Small intestine (tissue), 7 donors: ENCODE results near the gene MX1. TPM values are rescaled to one million over a fixed set of nuclear protein-coding genes. Genes with fewer than 3 reads are reported as not detected.

ENCODE experiments used
- DNase-seq, 2 donors: peaks; one replicate each; pipeline versions ENCODE4 v3.0.0 to v3.0.0-alpha.2; 2013
- FAIRE-seq: peaks from 2 replicates; lab custom pipeline; 2012; peaks lifted over from hg19 to GRCh38; lab: Jason Lieb, UNC
- H3K27ac ChIP-seq, 3 donors: one replicate each; pipeline ENCODE4 v1.5.1; 2013; ENCODE audit warnings: low read length in 2 of 3, mild to moderate bottlenecking in 2 of 3, control low read depth in 1 of 3, inconsistent platforms in 1 of 3, low read depth in 1 of 3, moderate library complexity in 1 of 3
- H3K27me3 ChIP-seq, 3 donors: one replicate each; pipeline ENCODE4 v1.6.1; 2013; ENCODE audit warnings: low read length in 3 of 3, inconsistent platforms in 1 of 3; ENCODE audit not compliant: control insufficient read depth in 3 of 3, insufficient read depth in 3 of 3
- H3K36me3 ChIP-seq, 3 donors: one replicate each; pipeline ENCODE4 v1.6.1; 2013; ENCODE audit warnings: low read length in 3 of 3, inconsistent platforms in 1 of 3, low read depth in 1 of 3, mild to moderate bottlenecking in 1 of 3, moderate library complexity in 1 of 3; ENCODE audit not compliant: control insufficient read depth in 3 of 3, insufficient read depth in 2 of 3
- H3K4me1 ChIP-seq, 3 donors: one replicate each; pipeline ENCODE4 v1.6.1; 2013; ENCODE audit warnings: low read length in 2 of 3, inconsistent platforms in 1 of 3, low read depth in 1 of 3, mild to moderate bottlenecking in 1 of 3, moderate library complexity in 1 of 3; ENCODE audit not compliant: control insufficient read depth in 3 of 3, insufficient read depth in 2 of 3
- H3K4me3 ChIP-seq, 3 donors: one replicate each; pipeline ENCODE4 v1.5.1; 2013; ENCODE audit warnings: low read length in 3 of 3, control low read depth in 1 of 3, inconsistent platforms in 1 of 3, low read depth in 1 of 3, mild to moderate bottlenecking in 1 of 3, moderate library complexity in 1 of 3
- H3K9me3 ChIP-seq, 2 donors: one replicate each; pipeline ENCODE4 v1.6.1; 2013; ENCODE audit warnings: low read depth in 1 of 2, low read length in 1 of 2; ENCODE audit not compliant: control insufficient read depth in 2 of 2, insufficient read depth in 1 of 2
- WGBS, 3 donors: extraction: QIAGEN DNeasy Blood & Tissue Kit; methylation state at CpG; one replicate each; pipeline ENCODE4 v1.1.7; 2013; 5-methylcytosine and 5-hydroxymethylcytosine counted together
- polyA plus RNA-seq, 4 donors: library from polyadenylated mRNA; stranded (reverse) in 3 of 4; unstranded in 1 of 4; fragments of 200-250 nt in 3 of 4; fragments of 120-200 nt in 1 of 4; gene quantifications; one replicate each; pipeline versions ENCODE4 v1.2.1 to v1.2.3, GENCODE V29; 2013
- donor health status: healthy with polysubstance abuse.
- donor health status: control.
- donor health status: control.
- donor health status: Bipolar disorder and iron deficiency.
- donor health status: healthy.

MX1 gene
- polyA plus RNA-seq, 4 donors: 14.6 to 64.9 (median 36.8) TPM

DNA sequence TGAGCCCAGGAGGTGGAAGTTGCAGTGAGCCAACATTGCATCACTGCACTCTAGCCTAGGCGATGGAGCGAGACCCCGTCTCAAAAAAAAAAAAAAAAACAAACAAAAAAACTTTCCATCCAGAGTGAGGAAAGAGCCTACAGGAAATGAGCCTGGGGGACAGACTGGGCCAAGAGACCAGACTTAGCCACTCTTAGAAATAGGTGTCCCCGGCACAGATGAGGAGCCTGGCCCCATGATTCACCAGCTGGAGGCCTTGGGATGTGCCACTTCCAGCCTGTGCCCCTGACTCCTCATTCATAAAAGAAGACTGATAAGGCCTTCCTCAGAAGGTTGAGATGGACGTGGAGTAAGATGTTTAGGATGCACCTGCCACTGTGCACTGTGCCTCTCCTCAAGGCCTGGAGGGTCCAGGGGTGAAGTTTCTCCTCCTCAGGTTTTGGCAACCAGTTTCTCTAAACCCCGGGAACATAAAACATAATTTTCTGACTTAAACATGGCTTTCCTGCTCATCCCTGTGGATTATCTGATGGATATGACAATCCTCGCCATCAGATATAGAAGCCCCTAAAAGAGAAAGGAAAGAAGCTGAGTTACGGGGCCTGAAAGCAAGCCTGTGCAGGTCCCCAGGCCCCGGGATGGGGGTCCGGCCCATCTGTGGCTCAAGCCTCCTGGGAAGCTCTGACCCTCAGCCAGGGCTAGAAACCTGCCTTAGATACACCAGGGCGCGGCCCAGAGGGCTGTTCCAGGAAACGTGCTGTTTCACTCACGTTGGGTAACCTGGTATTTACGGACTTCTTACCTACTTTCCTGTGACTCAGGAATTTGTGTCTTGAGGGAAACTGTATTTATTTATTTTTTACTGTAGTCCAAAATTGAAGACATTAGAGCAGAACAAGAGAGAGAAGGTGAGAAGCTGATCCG, 26.0 kb downstream of the MX1 start:
- Histone ChIP-seq H3K4me1 (no peaks in the 10 kb centered on the region), H3K27me3 (no peaks in the 10 kb centered on the region), H3K4me3 (no peak overlapping the region), H3K27ac (no peak overlapping the region), H3K36me3 (peaks cover 18 to 23% (median 19%) of the 10 kb centered on the region in 3 donors), H3K9me3 (no peaks in the 10 kb centered on the region)
- DNase-seq: no peak
- FAIRE-seq: no peak
- WGBS, 3 donors: 74 to 84% (median 82%) methylated on average over 16 of the region's 16 CpGs

DNA sequence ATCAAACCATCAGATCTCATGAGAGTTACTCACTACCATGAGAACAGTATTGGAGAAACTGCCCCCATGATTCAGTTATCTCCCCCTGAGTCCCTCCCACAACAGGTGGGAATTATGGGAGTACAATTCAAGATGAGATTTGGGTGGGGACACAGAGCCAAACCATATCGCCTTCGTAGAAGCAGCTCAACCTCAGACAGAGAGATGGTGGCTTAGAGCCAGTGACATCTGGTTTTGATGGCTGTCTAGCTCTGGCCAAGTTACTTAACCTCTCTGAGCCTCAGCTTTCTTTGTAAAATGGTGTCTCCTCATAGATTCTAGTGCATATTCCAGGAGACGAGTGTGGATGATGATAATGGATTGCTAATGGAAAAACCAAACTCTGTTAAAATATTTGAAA, 27.2 kb downstream of the MX1 start:
- Histone ChIP-seq H3K9me3 (no peaks in the 10 kb centered on the region), H3K4me3 (no peak overlapping the region), H3K36me3 (peaks cover 15 to 26% (median 18%) of the 10 kb centered on the region in 3 donors), H3K4me1 (no peaks in the 10 kb centered on the region), H3K27me3 (no peaks in the 10 kb centered on the region), H3K27ac (no peak overlapping the region)
- no peak for FAIRE-seq
- WGBS, 3 donors: 89 to 97% (median 95%) methylated on average over 3 of the region's 3 CpGs
- DNase-seq: no peak

DNA sequence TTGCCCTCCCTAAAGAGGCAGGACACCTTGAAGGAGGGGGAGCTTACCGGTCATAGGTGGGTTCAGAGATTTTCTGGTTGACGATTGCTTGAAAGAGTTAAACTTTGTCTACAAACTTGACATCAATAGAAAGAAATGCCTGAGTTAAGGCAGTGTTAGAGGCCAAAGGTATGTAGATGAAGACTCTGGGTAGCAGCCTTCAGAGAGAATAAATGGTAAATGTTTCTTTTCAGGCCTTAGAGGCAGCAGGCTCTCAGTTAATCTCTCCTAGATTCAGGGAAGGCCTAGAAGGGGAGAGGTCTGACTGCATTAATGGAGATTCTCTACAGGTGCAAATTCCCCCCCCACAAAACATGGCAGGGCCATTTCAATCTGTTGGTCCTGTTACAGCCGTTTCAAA, 27.7 kb downstream of the MX1 start:
- DNase-seq (no peak), FAIRE-seq (no peak)
- Histone ChIP-seq H3K27me3 (no peaks in the 10 kb centered on the region), H3K36me3 (peaks cover 18 to 29% (median 20%) of the 10 kb centered on the region in 3 donors), H3K27ac (no peak overlapping the region), H3K4me1 (no peaks in the 10 kb centered on the region), H3K4me3 (no peak overlapping the region), H3K9me3 (no peaks in the 10 kb centered on the region)
- WGBS, 3 donors: 59 to 71% (median 64%) methylated on average over 3 of the region's 3 CpGs

DNA sequence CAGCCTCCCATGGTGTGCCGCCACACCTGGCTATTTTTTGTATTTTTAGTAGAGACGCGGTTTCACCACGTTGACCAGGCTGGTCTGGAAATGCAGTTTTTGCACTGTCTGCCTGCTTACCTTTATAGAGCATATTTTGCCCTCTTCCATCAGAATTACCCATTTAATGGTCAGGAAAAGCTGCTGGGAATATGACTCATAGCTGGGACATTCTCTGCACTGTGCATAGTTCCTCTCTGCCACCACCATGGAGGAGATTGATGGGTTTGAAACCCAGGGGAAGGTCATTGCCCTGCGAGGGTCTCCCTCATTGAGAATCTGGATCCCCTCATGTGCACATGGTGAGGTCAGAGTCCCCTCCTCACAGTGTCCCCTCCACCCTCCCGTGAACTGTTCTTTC, 32.1 kb downstream of the MX1 start:
- H3K36me3 ChIP-seq: peaks cover 12 to 22% (median 15%) of the 10 kb centered on the region in 3 donors
- no peak overlapping the region for H3K4me3 ChIP-seq
- 89 to 94% (median 92%) methylated on average over 6 of the region's 6 CpGs for WGBS, 3 donors
- FAIRE-seq: no peak
- no peaks in the 10 kb centered on the region for H3K27me3 ChIP-seq
- no peak overlapping the region for H3K27ac ChIP-seq
- H3K4me1 ChIP-seq: peaks cover 0 to 6% (median 0%) of the 10 kb centered on the region in 3 donors
- H3K9me3 ChIP-seq: peaks cover 0 to 3% of the 10 kb centered on the region in 2 donors
- DNase-seq: no peak

DNA sequence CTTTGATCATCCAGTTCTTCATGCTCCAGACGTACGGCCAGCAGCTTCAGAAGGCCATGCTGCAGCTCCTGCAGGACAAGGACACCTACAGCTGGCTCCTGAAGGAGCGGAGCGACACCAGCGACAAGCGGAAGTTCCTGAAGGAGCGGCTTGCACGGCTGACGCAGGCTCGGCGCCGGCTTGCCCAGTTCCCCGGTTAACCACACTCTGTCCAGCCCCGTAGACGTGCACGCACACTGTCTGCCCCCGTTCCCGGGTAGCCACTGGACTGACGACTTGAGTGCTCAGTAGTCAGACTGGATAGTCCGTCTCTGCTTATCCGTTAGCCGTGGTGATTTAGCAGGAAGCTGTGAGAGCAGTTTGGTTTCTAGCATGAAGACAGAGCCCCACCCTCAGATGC, 32.5 kb downstream of the MX1 start:
- Histone ChIP-seq H3K4me1 (peaks cover 0 to 6% (median 0%) of the 10 kb centered on the region in 3 donors), H3K36me3 (peaks cover 11 to 20% (median 19%) of the 10 kb centered on the region in 3 donors), H3K9me3 (peaks cover 0 to 7% of the 10 kb centered on the region in 2 donors), H3K27me3 (no peaks in the 10 kb centered on the region), H3K4me3 (no peak overlapping the region), H3K27ac (no peak overlapping the region)
- FAIRE-seq (no peak), DNase-seq (no peak)
- WGBS, 3 donors: 93 to 95% (median 93%) methylated on average over 22 of the region's 22 CpGs

DNA sequence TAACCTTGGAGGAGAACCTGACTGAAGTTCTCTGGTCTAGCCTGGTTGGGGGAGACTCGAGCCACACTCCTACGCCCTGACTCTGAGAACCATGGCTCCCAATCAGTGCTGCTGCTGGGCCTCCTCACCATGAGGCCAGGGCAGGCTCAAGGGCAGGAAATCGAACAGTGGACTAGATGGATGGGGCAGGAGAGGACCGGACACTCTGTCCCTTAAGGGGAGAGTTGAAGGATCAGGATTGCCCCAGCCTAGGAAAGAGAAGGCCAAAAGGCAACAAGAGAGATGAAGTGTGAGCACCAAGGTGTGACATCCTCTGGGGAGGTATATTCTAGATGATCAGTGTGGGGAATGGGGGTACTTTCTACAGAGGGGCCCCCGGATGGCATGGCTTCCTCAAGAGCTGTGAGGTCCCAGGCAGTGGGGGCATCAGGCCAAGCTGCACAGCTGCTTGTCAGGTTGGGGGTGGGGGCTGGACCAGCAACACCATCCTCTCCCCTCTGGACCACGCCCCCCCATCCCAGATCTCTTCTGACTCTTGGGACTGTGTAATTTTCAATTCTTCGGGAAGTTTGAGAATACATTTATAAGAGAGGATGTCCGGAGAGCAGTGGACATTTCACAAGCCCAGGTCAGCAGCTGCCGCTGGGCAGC, 34.0 kb downstream of the MX1 start:
- H3K4me3 ChIP-seq: no peak overlapping the region
- no peaks in the 10 kb centered on the region for H3K27me3 ChIP-seq
- no peak for FAIRE-seq
- peaks cover 0 to 20% of the 10 kb centered on the region in 2 donors for H3K9me3 ChIP-seq
- DNase-seq: no peak
- no peak overlapping the region for H3K27ac ChIP-seq
- peaks cover 13 to 29% (median 16%) of the 10 kb centered on the region in 3 donors for H3K36me3 ChIP-seq
- H3K4me1 ChIP-seq: peaks cover 0 to 6% (median 0%) of the 10 kb centered on the region in 3 donors
- 76 to 83% (median 80%) methylated on average over 9 of the region's 9 CpGs for WGBS, 3 donors

DNA sequence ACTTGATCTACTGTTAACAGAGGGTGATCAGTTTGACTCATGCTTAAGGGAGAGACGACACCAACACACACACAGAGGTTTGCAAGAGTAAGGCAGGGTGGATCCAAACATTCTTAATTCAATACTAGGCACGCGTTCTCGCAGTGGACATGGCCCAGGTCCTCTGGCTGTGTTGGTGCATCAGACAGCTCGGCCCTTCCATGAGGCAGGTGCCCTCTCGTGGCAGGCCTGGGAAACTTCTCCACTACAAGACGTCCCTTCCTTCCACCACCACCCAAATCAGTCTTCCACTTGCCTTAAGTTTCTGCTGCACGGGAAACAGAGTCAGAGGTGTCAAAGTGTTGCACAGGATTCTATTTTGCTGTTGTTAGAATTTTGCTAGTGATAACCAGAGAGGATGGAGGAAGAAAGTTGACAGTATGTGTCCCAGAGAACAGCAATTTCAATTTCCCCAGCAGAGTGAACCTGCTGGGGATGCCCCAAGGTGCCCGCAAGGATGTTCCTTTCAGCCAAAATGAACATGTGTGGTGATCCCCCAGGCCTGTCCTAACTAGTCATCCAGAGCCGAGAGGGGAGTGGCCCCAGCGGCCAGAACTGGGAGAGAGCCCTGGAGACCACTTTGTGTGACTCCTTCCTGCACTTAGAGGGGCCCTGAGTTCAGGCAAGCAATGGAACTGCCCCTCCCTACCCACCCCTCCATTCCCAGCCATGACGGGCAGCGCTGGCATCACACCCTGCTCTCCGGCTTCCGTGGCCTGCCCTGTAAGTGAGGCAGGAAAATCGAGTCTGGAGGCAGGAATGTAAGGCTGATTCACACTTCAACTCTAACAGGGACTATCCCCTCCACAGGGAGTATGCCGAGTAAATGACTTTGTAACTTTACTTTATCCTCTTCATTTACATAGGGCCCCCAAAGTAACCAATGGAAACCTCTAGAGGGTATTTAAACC, 34.8 kb downstream of the MX1 start:
- Histone ChIP-seq H3K4me1 (peaks cover 0 to 6% (median 0%) of the 10 kb centered on the region in 3 donors), H3K4me3 (no peak overlapping the region), H3K27me3 (no peaks in the 10 kb centered on the region), H3K9me3 (peaks cover 0 to 23% of the 10 kb centered on the region in 2 donors), H3K27ac (no peak overlapping the region), H3K36me3 (peaks cover 13 to 33% (median 13%) of the 10 kb centered on the region in 3 donors)
- DNase-seq (peak; percentile 72 to 81), FAIRE-seq (no peak)
- WGBS, 3 donors: 31 to 43% (median 42%) methylated on average over 16 to 17 of the region's 17 CpGs
